T-helper 2 cell treated with Interferon-gamma antibody and Interleukin-4, amounts not matched to agents 5 μg/mL and 100 μg/mL, for 36 hours (primary cell): ENCODE measurements around the gene TIGAR.

ENCODE experiments used
- DNase-seq: peaks from one replicate; pipeline ENCODE4 v3.0.0; 2021; ENCODE audit warnings: low spot score
- H3K27ac Mint-ChIP-seq: one replicate; pipeline ENCODE4 v1.8.0; 2021; ENCODE audit warnings: mild to moderate bottlenecking, mixed read lengths
- H3K27me3 Mint-ChIP-seq: one replicate; pipeline ENCODE4 v1.8.0; 2021; ENCODE audit warnings: low read depth, mixed read lengths
- H3K36me3 Mint-ChIP-seq: one replicate; pipeline ENCODE4 v1.8.0; 2021; ENCODE audit warnings: low read depth, mixed read lengths
- H3K4me1 Mint-ChIP-seq: one replicate; pipeline ENCODE4 v1.8.0; 2021; ENCODE audit warnings: low read depth, mixed read lengths
- H3K4me3 Mint-ChIP-seq: one replicate; pipeline ENCODE4 v1.8.0; 2022; ENCODE audit warnings: mild to moderate bottlenecking, moderate library complexity, mixed read lengths
- H3K9me3 Mint-ChIP-seq: one replicate; pipeline ENCODE4 v1.8.0; 2021; ENCODE audit warnings: mixed read lengths

Gene TIGAR

GRCh38 chr12:4355156-4356040 is 34.4 kb downstream of the TIGAR start:
- no peaks in the 10 kb centered on the region for H3K9me3 Mint-ChIP-seq
- peaks cover 3% of the 10 kb centered on the region for H3K27me3 Mint-ChIP-seq
- DNase-seq: no peak
- no peak overlapping the region for H3K4me3 Mint-ChIP-seq
- H3K36me3 Mint-ChIP-seq: peaks cover 17% of the 10 kb centered on the region
- H3K4me1 Mint-ChIP-seq: peaks cover 9% of the 10 kb centered on the region
- H3K27ac Mint-ChIP-seq: no peak overlapping the region

- H3K27ac Mint-ChIP-seq: no peak overlapping the region
- no peak overlapping the region for H3K4me3 Mint-ChIP-seq
- H3K4me1 Mint-ChIP-seq: peaks cover 9% of the 10 kb centered on the region
- H3K9me3 Mint-ChIP-seq: no peaks in the 10 kb centered on the region
- peaks cover 13% of the 10 kb centered on the region for H3K36me3 Mint-ChIP-seq
- peaks cover 6% of the 10 kb centered on the region for H3K27me3 Mint-ChIP-seq
- DNase-seq: peak; percentile 38
These were observed 35.0 kb downstream of the TIGAR start for GRCh38 chr12:4356041-4356327.

GRCh38 chr12:4366090-4366489 is 45.1 kb downstream of the TIGAR start:
- no peaks in the 10 kb centered on the region for H3K9me3 Mint-ChIP-seq
- no peaks in the 10 kb centered on the region for H3K36me3 Mint-ChIP-seq
- H3K27me3 Mint-ChIP-seq: peaks cover 56% of the 10 kb centered on the region
- no peak overlapping the region for H3K4me3 Mint-ChIP-seq
- H3K27ac Mint-ChIP-seq: no peak overlapping the region
- H3K4me1 Mint-ChIP-seq: no peaks in the 10 kb centered on the region
- DNase-seq: no peak

GRCh38 chr12:4369548-4369947 is 48.5 kb downstream of the TIGAR start:
- no peak overlapping the region for H3K4me3 Mint-ChIP-seq
- no peaks in the 10 kb centered on the region for H3K4me1 Mint-ChIP-seq
- no peaks in the 10 kb centered on the region for H3K36me3 Mint-ChIP-seq
- H3K27me3 Mint-ChIP-seq: peaks cover 50% of the 10 kb centered on the region
- no peak for DNase-seq
- no peak overlapping the region for H3K27ac Mint-ChIP-seq
- H3K9me3 Mint-ChIP-seq: no peaks in the 10 kb centered on the region

GRCh38 chr12:4370265-4370664 is 49.3 kb downstream of the TIGAR start:
- no peaks in the 10 kb centered on the region for H3K4me1 Mint-ChIP-seq
- H3K9me3 Mint-ChIP-seq: no peaks in the 10 kb centered on the region
- H3K27me3 Mint-ChIP-seq: peaks cover 46% of the 10 kb centered on the region
- no peak overlapping the region for H3K27ac Mint-ChIP-seq
- no peaks in the 10 kb centered on the region for H3K36me3 Mint-ChIP-seq
- no peak overlapping the region for H3K4me3 Mint-ChIP-seq
- no peak for DNase-seq

- Mint-ChIP-seq H3K9me3 (no peaks in the 10 kb centered on the region), H3K4me3 (no peak overlapping the region), H3K36me3 (no peaks in the 10 kb centered on the region), H3K4me1 (no peaks in the 10 kb centered on the region), H3K27ac (no peak overlapping the region), H3K27me3 (peaks cover 28% of the 10 kb centered on the region)
- no peak for DNase-seq
These were observed 51.6 kb downstream of the TIGAR start for GRCh38 chr12:4372653-4373052.

- H3K4me3 Mint-ChIP-seq: no peak overlapping the region
- no peaks in the 10 kb centered on the region for H3K4me1 Mint-ChIP-seq
- no peak overlapping the region for H3K27ac Mint-ChIP-seq
- no peaks in the 10 kb centered on the region for H3K36me3 Mint-ChIP-seq
- no peaks in the 10 kb centered on the region for H3K9me3 Mint-ChIP-seq
- no peak for DNase-seq
- H3K27me3 Mint-ChIP-seq: peaks cover 35% of the 10 kb centered on the region
These were observed 54.4 kb downstream of the TIGAR start for GRCh38 chr12:4375449-4375848.

- Mint-ChIP-seq H3K36me3 (no peaks in the 10 kb centered on the region), H3K27ac (no peak overlapping the region), H3K4me3 (no peak overlapping the region), H3K27me3 (peaks cover 39% of the 10 kb centered on the region), H3K9me3 (no peaks in the 10 kb centered on the region), H3K4me1 (no peaks in the 10 kb centered on the region)
- no peak for DNase-seq
These were observed 57.8 kb downstream of the TIGAR start for GRCh38 chr12:4378772-4379171.

GRCh38 chr12:4379405-4379804 is 58.4 kb downstream of the TIGAR start, which contains the start of gene FGF23:
TSS of gene FGF23 (minus strand) at chr12:4379712. CDS start at chr12:4379582, 130 bp downstream.
- H3K4me1 Mint-ChIP-seq: no peaks in the 10 kb centered on the region
- H3K9me3 Mint-ChIP-seq: no peaks in the 10 kb centered on the region
- no peaks in the 10 kb centered on the region for H3K36me3 Mint-ChIP-seq
- DNase-seq: no peak
- no peak within 1 kb of the TSS for H3K4me3 Mint-ChIP-seq
- no peak within 1 kb of the TSS for H3K27ac Mint-ChIP-seq
- H3K27me3 Mint-ChIP-seq: peaks cover 36% of the 10 kb centered on the region

- Mint-ChIP-seq H3K27ac (no peak overlapping the region), H3K9me3 (no peaks in the 10 kb centered on the region), H3K4me1 (no peaks in the 10 kb centered on the region), H3K4me3 (no peak overlapping the region), H3K27me3 (peaks cover 37% of the 10 kb centered on the region), H3K36me3 (no peaks in the 10 kb centered on the region)
- no peak for DNase-seq
These were observed 59.3 kb downstream of the TIGAR start for GRCh38 chr12:4380332-4380731.

GRCh38 chr12:4383304-4383865 is 62.4 kb downstream of the TIGAR start:
- Mint-ChIP-seq H3K9me3 (no peaks in the 10 kb centered on the region), H3K4me1 (no peaks in the 10 kb centered on the region), H3K27me3 (peaks cover 39% of the 10 kb centered on the region), H3K4me3 (no peak overlapping the region), H3K27ac (no peak overlapping the region), H3K36me3 (no peaks in the 10 kb centered on the region)
- DNase-seq: no peak

- no peak overlapping the region for H3K4me3 Mint-ChIP-seq
- no peaks in the 10 kb centered on the region for H3K4me1 Mint-ChIP-seq
- DNase-seq: no peak
- H3K9me3 Mint-ChIP-seq: no peaks in the 10 kb centered on the region
- no peaks in the 10 kb centered on the region for H3K36me3 Mint-ChIP-seq
- H3K27me3 Mint-ChIP-seq: peaks cover 30% of the 10 kb centered on the region
- H3K27ac Mint-ChIP-seq: no peak overlapping the region
These were observed 65.8 kb downstream of the TIGAR start for GRCh38 chr12:4386801-4387200.

- no peaks in the 10 kb centered on the region for H3K36me3 Mint-ChIP-seq
- H3K4me3 Mint-ChIP-seq: no peak overlapping the region
- no peak overlapping the region for H3K27ac Mint-ChIP-seq
These were observed 66.6 kb downstream of the TIGAR start for GRCh38 chr12:4387607-4388006.

GRCh38 chr12:4388032-4388431 is 67.0 kb downstream of the TIGAR start:
- no peaks in the 10 kb centered on the region for H3K4me1 Mint-ChIP-seq
- no peak for DNase-seq
- peaks cover 35% of the 10 kb centered on the region for H3K27me3 Mint-ChIP-seq
- H3K27ac Mint-ChIP-seq: no peak overlapping the region
- H3K36me3 Mint-ChIP-seq: no peaks in the 10 kb centered on the region
- H3K9me3 Mint-ChIP-seq: no peaks in the 10 kb centered on the region
- H3K4me3 Mint-ChIP-seq: no peak overlapping the region

More at GRCh38 chr12:4387607-4388006, 66.6 kb downstream of the TIGAR start:
- no peaks in the 10 kb centered on the region for H3K9me3 Mint-ChIP-seq
- H3K4me1 Mint-ChIP-seq: no peaks in the 10 kb centered on the region
- H3K27me3 Mint-ChIP-seq: peaks cover 32% of the 10 kb centered on the region
- no peak for DNase-seq
